ENCODE measurements around the gene BIRC3. TPM values are rescaled to one million over a fixed set of nuclear protein-coding genes. Genes with fewer than 3 reads are reported as not detected.

BIRC3 gene
- total RNA-seq, 3 donors from 2014 or later: 2.6 to 30.0 (median 10.8) TPM

- Histone ChIP-seq H3K9me3 (no peaks in the 10 kb centered on the region), H3K4me1 (no peaks in the 10 kb centered on the region), H3K27me3 (no peaks in the 10 kb centered on the region), H3K36me3 (no peaks in the 10 kb centered on the region), H3K4me3 (no peak overlapping the region), H3K27ac (no peak overlapping the region)
- intact Hi-C loops (cut with DNase I; ENCODE audit: low total_unique reads): no loop called here
- DNase-seq (ENCODE audit: low spot score in 2 of 2): no peak
- TF ChIP-seq CTCF (IDR thresholded peaks at IDR 0.05): no peak
- no peak for TF ChIP-seq POLR2AphosphoS5 (IDR thresholded peaks at IDR 0.05)
- no peak for TF ChIP-seq POLR2A (IDR thresholded peaks at IDR 0.05)
These were observed 65.1 kb downstream of the BIRC3 start for GRCh38 chr11:102382384-102382783.

DNA sequence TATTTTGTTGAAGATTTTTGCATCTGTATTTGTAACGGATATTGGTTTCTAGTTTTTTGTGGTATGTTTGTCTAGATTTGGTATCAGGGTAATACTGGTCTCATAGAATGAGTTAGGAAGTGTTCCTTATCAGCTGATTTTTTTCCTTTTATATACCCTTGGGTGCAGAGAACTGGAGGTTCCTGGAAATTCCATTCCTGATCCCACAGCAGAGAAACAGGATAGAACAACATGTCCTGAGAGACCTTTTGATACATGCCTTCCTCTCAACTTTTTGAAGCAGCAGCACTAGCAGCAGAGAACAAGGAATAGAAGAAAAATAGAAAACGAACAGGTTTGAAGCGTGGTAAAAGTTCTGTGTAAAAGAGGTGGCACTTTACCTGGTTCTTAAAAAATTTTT, 66.6 kb downstream of the BIRC3 start:
- intact Hi-C loops (cut with DNase I; ENCODE audit: low total_unique reads): no loop called here

GRCh38 chr11:102384419-102385079, 67.3 kb downstream of the BIRC3 start:
- no peak overlapping the region for H3K27ac ChIP-seq
- TF ChIP-seq CTCF (IDR thresholded peaks at IDR 0.05): no peak
- no peak for TF ChIP-seq POLR2A (IDR thresholded peaks at IDR 0.05)
- no peak for TF ChIP-seq POLR2AphosphoS5 (IDR thresholded peaks at IDR 0.05)
- DNase-seq (ENCODE audit: low spot score in 2 of 2): no peak
- H3K4me3 ChIP-seq: no peak overlapping the region
- no peaks in the 10 kb centered on the region for H3K4me1 ChIP-seq
- no peaks in the 10 kb centered on the region for H3K9me3 ChIP-seq
- H3K27me3 ChIP-seq: no peaks in the 10 kb centered on the region
- intact Hi-C loops (cut with DNase I; ENCODE audit: low total_unique reads): no loop called here
- no peaks in the 10 kb centered on the region for H3K36me3 ChIP-seq

More for the DNA sequence above, 66.6 kb downstream of the BIRC3 start:
- Histone ChIP-seq H3K27me3 (no peaks in the 10 kb centered on the region), H3K36me3 (no peaks in the 10 kb centered on the region), H3K4me3 (no peak overlapping the region), H3K9me3 (no peaks in the 10 kb centered on the region), H3K4me1 (no peaks in the 10 kb centered on the region), H3K27ac (no peak overlapping the region)
- DNase-seq (ENCODE audit: low spot score in 2 of 2): no peak
- TF ChIP-seq POLR2A (IDR thresholded peaks at IDR 0.05): no peak
- no peak for TF ChIP-seq POLR2AphosphoS5 (IDR thresholded peaks at IDR 0.05)
- no peak for TF ChIP-seq CTCF (IDR thresholded peaks at IDR 0.05)

- intact Hi-C loops (cut with DNase I; ENCODE audit: low total_unique reads): no loop called here
- H3K4me1 ChIP-seq: no peaks in the 10 kb centered on the region
- no peaks in the 10 kb centered on the region for H3K9me3 ChIP-seq
- no peak overlapping the region for H3K4me3 ChIP-seq
- no peaks in the 10 kb centered on the region for H3K36me3 ChIP-seq
- no peak for TF ChIP-seq POLR2AphosphoS5 (IDR thresholded peaks at IDR 0.05)
- no peak for TF ChIP-seq POLR2A (IDR thresholded peaks at IDR 0.05)
- TF ChIP-seq CTCF (IDR thresholded peaks at IDR 0.05): no peak
- no peak overlapping the region for H3K27ac ChIP-seq
- H3K27me3 ChIP-seq: no peaks in the 10 kb centered on the region
- DNase-seq (ENCODE audit: low spot score in 2 of 2): no peak
These were observed 68.1 kb downstream of the BIRC3 start for GRCh38 chr11:102385085-102386007.

All from breast epithelium (tissue), 4 donors.